Measurements from ENCODE around the gene SBNO2. TPM values are rescaled to one million over a fixed set of nuclear protein-coding genes. Genes with fewer than 3 reads are reported as not detected.
"Not testable (repeated sequence)": the region's sequence is repeated elsewhere in the genome, so short reads cannot be mapped to it uniquely, and the experiment has no call there.

SBNO2 gene
- total RNA-seq, 4 donors from 2014 or later = 14.9 to 67.2 (median 20.9) TPM

GRCh38 chr19:1115646-1116420, 58.2 kb downstream of the SBNO2 start:
- H3K4me1 ChIP-seq = peaks cover 0 to 29% (median 17%) of the 10 kb centered on the region in 3 donors
- TF ChIP-seq POLR2AphosphoS5 (IDR thresholded peaks at IDR 0.05) = no peak
- no peak for TF ChIP-seq CTCF (IDR thresholded peaks at IDR 0.05)
- no peak for TF ChIP-seq POLR2A (IDR thresholded peaks at IDR 0.05)
- TF ChIP-seq EP300 (IDR thresholded peaks at IDR 0.05) = no peak
- no peaks in the 10 kb centered on the region for H3K9me3 ChIP-seq
- H3K4me3 ChIP-seq = no peak overlapping the region
- ATAC-seq = no peak
- no peaks in the 10 kb centered on the region for H3K27me3 ChIP-seq
- 93% methylated on average over 8 of the region's 35 CpGs; no CpG with 5 or more reads in 1 of the 2 donors for WGBS, 2 donors (ENCODE audit: low coverage in 1 of 2)
- no peak overlapping the region for H3K27ac ChIP-seq
- H3K36me3 ChIP-seq = peaks cover 0 to 95% of the 10 kb centered on the region in 2 donors

GRCh38 chr19:1114728-1115127, 59.3 kb downstream of the SBNO2 start:
- not testable (repeated sequence) for H3K9me3 ChIP-seq, H3K4me3 ChIP-seq, ATAC-seq, H3K27me3 ChIP-seq
- H3K4me1 ChIP-seq = peaks cover 0 to 29% (median 17%) of the 10 kb centered on the region in 3 donors
- WGBS, 2 donors (ENCODE audit: low coverage in 1 of 2) = 85 to 93% methylated on average over 5 to 6 of the region's 9 CpGs
- H3K36me3 ChIP-seq = peaks cover 0 to 95% of the 10 kb centered on the region in 2 donors
- H3K27ac ChIP-seq = peak overlapping the region in 1 of 4 donors; percentile 77

GRCh38 chr19:1113986-1114483, 60.0 kb downstream of the SBNO2 start:
- no peak for TF ChIP-seq CTCF (IDR thresholded peaks at IDR 0.05)
- no peak for TF ChIP-seq EP300 (IDR thresholded peaks at IDR 0.05)
- no peak for TF ChIP-seq POLR2AphosphoS5 (IDR thresholded peaks at IDR 0.05)
- TF ChIP-seq POLR2A (IDR thresholded peaks at IDR 0.05) = no peak
- H3K9me3 ChIP-seq = no peaks in the 10 kb centered on the region
- H3K4me1 ChIP-seq = peaks cover 0 to 29% (median 17%) of the 10 kb centered on the region in 3 donors
- no peak overlapping the region for H3K4me3 ChIP-seq
- H3K27ac ChIP-seq = peak overlapping the region; percentile 23 to 84 (median 78)
- WGBS, 2 donors (ENCODE audit: low coverage in 1 of 2) = no CpG with 5 or more reads among the region's 25 CpGs
- H3K27me3 ChIP-seq = no peaks in the 10 kb centered on the region
- H3K36me3 ChIP-seq = peaks cover 0 to 95% of the 10 kb centered on the region in 2 donors
- no peak for ATAC-seq

GRCh38 chr19:1113030-1113985, 60.8 kb downstream of the SBNO2 start:
- no CpG with 5 or more reads among the region's 44 CpGs for WGBS, 2 donors (ENCODE audit: low coverage in 1 of 2)
- no peaks in the 10 kb centered on the region for H3K9me3 ChIP-seq
- no peaks in the 10 kb centered on the region for H3K27me3 ChIP-seq
- H3K36me3 ChIP-seq = peaks cover 0 to 95% of the 10 kb centered on the region in 2 donors
- peak overlapping the region in 1 of 2 donors; percentile 20 for H3K4me3 ChIP-seq
- TF ChIP-seq POLR2AphosphoS5 (IDR thresholded peaks at IDR 0.05) (peak; percentile 70), CTCF (IDR thresholded peaks at IDR 0.05) (peak in 3 of 4 experiments; percentile 90 to 100 (median 92)), POLR2A (IDR thresholded peaks at IDR 0.05) (no peak)
- H3K27ac ChIP-seq = peak overlapping the region; percentile 23 to 84 (median 78)
- ATAC-seq = peak; percentile 92
- peaks cover 0 to 29% (median 17%) of the 10 kb centered on the region in 3 donors for H3K4me1 ChIP-seq

Data from gastroesophageal sphincter (tissue), 4 donors.